ENCODE results near the gene RNF214.

DNA sequence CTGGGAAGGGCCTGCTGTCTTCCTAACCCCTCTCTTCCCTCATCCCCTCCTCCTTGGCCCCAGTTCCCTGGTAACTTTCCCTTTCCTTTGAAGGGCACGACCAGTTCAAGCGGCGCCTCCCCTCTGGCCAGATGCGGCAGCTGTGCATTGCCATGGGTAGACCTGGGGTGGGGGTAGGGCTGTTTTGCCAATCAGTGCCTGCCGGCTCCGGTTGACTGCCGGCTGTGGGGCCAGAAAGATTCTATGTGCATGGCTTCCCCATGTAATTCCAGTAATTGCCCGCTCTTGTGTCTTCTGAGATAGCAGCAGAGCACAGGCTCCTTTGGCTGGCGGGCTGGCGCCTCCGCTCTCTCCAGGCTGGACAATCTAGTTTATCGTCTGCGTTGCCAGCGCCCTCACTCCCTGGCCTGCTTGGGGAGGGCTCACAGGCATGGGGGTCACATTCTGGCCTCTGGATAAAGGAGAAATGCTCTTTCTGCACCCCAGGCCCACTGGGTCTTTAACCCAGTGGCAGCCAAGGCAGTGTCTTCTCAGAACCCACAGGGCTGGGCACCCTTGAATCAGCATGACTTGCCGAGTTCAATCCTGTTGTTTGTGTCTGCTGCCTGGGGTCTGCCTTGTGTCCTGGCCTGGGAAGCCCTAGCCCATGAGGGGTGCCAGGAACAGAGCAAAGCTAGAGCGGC lies 44.5 kb upstream of the RNF214 start:
- TF ChIP-seq, protein P1, sequence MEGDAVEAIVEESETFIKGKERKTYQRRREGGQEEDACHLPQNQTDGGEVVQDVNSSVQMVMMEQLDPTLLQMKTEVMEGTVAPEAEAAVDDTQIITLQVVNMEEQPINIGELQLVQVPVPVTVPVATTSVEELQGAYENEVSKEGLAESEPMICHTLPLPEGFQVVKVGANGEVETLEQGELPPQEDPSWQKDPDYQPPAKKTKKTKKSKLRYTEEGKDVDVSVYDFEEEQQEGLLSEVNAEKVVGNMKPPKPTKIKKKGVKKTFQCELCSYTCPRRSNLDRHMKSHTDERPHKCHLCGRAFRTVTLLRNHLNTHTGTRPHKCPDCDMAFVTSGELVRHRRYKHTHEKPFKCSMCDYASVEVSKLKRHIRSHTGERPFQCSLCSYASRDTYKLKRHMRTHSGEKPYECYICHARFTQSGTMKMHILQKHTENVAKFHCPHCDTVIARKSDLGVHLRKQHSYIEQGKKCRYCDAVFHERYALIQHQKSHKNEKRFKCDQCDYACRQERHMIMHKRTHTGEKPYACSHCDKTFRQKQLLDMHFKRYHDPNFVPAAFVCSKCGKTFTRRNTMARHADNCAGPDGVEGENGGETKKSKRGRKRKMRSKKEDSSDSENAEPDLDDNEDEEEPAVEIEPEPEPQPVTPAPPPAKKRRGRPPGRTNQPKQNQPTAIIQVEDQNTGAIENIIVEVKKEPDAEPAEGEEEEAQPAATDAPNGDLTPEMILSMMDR (IDR thresholded peaks at IDR 0.05) = no peak
- TF ChIP-seq POLR2A (IDR thresholded peaks at IDR 0.05) (no peak), POLR2AphosphoS5 (IDR thresholded peaks at IDR 0.05) (no peak)

Data from prostate gland (tissue), 2 donors.